Activated CD4-positive, CD25-positive, alpha-beta regulatory T cell treated with anti-CD3 and anti-CD28 coated beads, Interleukin-2, amount 50 U/mL, for 16 hours (primary cell): Measurements from ENCODE around the gene UNC13C.

Source experiments
- DNase-seq: peaks from one replicate; pipeline ENCODE4 v3.0.0-alpha.2; 2020; ENCODE audit warnings: low read depth, low spot score

UNC13C gene

GRCh38 chr15:54640873-54641272, 662.6 kb downstream of the UNC13C start:
- no peak for DNase-seq

DNA sequence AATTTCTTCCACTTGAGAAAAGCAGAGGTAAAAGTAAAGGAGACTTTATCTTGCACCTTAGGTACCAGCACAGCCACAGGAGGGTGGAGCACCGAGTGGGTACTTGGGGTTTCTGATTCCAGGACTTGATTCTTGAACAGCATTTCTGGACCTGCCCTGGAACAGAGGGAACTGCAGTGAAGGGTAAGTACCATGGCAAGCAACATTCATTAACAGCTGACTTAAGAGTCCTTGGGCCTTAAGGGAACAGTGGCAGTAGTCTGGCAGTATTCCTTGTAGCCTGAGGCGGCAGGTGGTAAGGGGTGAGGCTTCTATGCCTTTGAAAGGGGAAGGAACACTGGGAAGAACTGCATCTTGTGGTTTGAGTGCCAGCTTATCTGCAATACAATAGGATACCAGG, 666.6 kb downstream of the UNC13C start:
- DNase-seq = no peak

DNA sequence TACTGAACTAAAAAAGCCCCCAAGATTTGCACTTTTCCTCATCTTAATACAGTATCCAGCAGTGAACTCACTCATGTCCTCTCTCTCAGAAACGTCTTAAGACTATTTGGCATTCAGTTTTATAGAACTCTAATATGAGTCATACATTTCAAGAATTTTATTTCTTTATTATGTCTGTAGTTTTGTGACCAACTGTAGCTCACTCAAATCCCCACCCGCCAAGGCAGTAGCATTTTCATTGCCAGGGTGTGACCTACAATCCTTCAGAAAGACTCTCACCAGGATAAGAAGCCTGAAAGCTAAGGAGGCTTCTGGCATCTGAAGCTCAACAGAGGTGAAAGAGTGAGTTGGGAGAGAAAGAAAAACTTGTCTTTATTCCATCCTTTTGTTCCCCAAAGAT, 681.4 kb downstream of the UNC13C start:
- no peak for DNase-seq

DNA sequence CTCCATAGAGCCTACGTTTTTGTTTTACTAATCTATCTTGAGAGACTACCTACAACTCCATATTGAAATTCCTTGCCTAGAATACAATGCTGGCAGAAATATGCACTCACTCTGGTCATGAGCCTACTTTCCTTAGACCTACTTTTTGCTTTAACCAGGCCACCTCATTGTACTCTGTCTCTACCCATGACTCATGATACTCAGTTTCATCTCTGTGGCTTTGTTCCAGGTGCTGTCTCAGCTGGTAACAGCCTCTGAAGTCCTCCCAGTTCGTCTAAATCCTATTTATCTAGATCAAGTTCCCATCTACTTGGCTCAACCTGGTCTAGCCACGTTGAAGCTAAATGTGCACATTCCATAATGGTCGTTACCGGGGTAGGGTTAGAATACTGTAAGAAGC, 682.1 kb downstream of the UNC13C start:
- no peak for DNase-seq

DNA sequence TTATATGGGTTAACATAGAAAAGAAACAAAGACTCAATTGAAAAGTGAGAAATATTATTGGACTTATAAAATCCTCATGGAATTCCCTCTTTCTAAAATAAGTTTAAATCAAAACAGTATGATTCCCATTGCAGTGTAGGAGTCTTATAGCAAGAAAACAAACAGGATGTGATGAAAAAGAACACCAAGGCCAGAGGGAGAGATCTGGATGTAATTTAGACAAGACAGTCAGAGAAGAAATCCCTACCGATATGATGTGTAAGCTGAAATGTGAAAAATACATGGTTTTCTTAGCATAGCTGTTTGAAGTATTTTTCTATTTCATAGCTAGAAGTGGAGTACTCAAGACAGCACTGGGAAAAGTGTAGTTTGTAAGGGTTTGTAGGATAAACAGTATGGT, 697.0 kb downstream of the UNC13C start:
- DNase-seq = no peak

DNA sequence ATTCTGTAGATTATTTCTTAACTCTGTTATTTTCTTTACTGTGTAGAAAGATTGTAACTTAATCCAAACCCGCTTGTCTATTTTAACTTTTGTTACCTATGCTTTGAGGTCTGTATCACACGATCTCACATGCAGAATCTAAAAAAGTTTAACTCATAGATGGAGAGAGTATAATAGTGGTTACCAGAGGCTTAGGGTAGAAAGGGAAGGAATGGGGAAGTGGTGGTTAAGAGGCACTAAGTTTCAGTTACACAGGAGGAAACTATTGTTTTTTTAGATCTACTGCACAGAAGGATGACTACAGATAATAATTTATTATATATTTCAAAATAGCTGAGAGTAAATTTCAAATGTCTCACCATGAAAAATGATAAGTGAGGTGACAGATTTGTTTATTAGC, 703.3 kb downstream of the UNC13C start:
- DNase-seq = no peak
